Measurements from ENCODE around the gene PDSS2.

The PDSS2 gene

GRCh38 chr6:107156617-107157016, 302.7 kb downstream of the PDSS2 start:
- Histone ChIP-seq H2AK5ac (ENCODE audit: low read length, severe bottlenecking) (no peak overlapping the region), H3K27ac (ENCODE audit: low read length, poor library complexity, severe bottlenecking) (no peak overlapping the region), H3K4me2 (ENCODE audit: low read length, poor library complexity, severe bottlenecking) (no peak overlapping the region), H3K4ac (ENCODE audit: low read depth in 1 of 2, low read length in 2 of 2) (no peak overlapping the region), H3K4me3 (ENCODE audit: insufficient read depth in 1 of 2, low read depth in 1 of 2, low read length in 2 of 2) (no peak overlapping the region), H3K79me1 (replicated peaks; ENCODE audit: low read length, poor library complexity, severe bottlenecking) (no peaks in the 10 kb centered on the region), H3K18ac (ENCODE audit: low read depth in 1 of 2, low read length in 2 of 2) (no peak overlapping the region), H4K8ac (ENCODE audit: low read length) (no peak overlapping the region), H2BK12ac (ENCODE audit: low read length in 2 of 2) (no peak overlapping the region), H2BK5ac (ENCODE audit: low read depth, low read length, poor library complexity, severe bottlenecking) (no peak overlapping the region), H3K23ac (ENCODE audit: low read length in 2 of 2) (no peak overlapping the region), H3K14ac (ENCODE audit: low read length in 2 of 2) (no peak overlapping the region), H3K9ac (ENCODE audit: low read length) (no peak overlapping the region), H3K4me1 (ENCODE audit: control insufficient read depth, insufficient read depth, low read depth, low read length) (peaks cover 8% of the 10 kb centered on the region), H2BK120ac (ENCODE audit: low read depth, low read length) (no peak overlapping the region), H3K27me3 (ENCODE audit: control insufficient read depth in 1 of 2, insufficient read depth in 1 of 2, low read length in 2 of 2) (no peaks in the 10 kb centered on the region), H4K91ac (ENCODE audit: low read length) (no peak overlapping the region), H3K9me3 (ENCODE audit: control insufficient read depth, low read length) (no peaks in the 10 kb centered on the region), H3K36me3 (ENCODE audit: control insufficient read depth in 1 of 2, insufficient read depth in 2 of 2, low read depth in 1 of 2, low read length in 2 of 2) (peaks cover 0 to 6% of the 10 kb centered on the region in 2 experiments), H2BK15ac (ENCODE audit: low read depth, poor library complexity, severe bottlenecking) (no peak overlapping the region), H2AFZ (ENCODE audit: low read depth, low read length) (no peak overlapping the region)
- 97% methylated on average over 2 of the region's 2 CpGs for WGBS
- DNase-seq, result no peak

GRCh38 chr6:107154801-107155160, 304.6 kb downstream of the PDSS2 start:
- Histone ChIP-seq H4K8ac (ENCODE audit: low read length) (no peak overlapping the region), H2BK5ac (ENCODE audit: low read depth, low read length, poor library complexity, severe bottlenecking) (no peak overlapping the region), H2BK120ac (ENCODE audit: low read depth, low read length) (no peak overlapping the region), H3K4me3 (ENCODE audit: insufficient read depth in 1 of 2, low read depth in 1 of 2, low read length in 2 of 2) (no peak overlapping the region), H4K91ac (ENCODE audit: low read length) (no peak overlapping the region), H2AFZ (ENCODE audit: low read depth, low read length) (no peak overlapping the region), H3K9ac (ENCODE audit: low read length) (no peak overlapping the region), H3K23ac (ENCODE audit: low read length in 2 of 2) (no peak overlapping the region), H3K27ac (ENCODE audit: low read length, poor library complexity, severe bottlenecking) (no peak overlapping the region), H3K79me1 (replicated peaks; ENCODE audit: low read length, poor library complexity, severe bottlenecking) (no peaks in the 10 kb centered on the region), H2AK5ac (ENCODE audit: low read length, severe bottlenecking) (no peak overlapping the region), H3K4me2 (ENCODE audit: low read length, poor library complexity, severe bottlenecking) (no peak overlapping the region), H3K4ac (ENCODE audit: low read depth in 1 of 2, low read length in 2 of 2) (no peak overlapping the region), H3K9me3 (ENCODE audit: control insufficient read depth, low read length) (no peaks in the 10 kb centered on the region), H3K27me3 (ENCODE audit: control insufficient read depth in 1 of 2, insufficient read depth in 1 of 2, low read length in 2 of 2) (no peaks in the 10 kb centered on the region), H2BK12ac (ENCODE audit: low read length in 2 of 2) (no peak overlapping the region), H3K4me1 (ENCODE audit: control insufficient read depth, insufficient read depth, low read depth, low read length) (peaks cover 9% of the 10 kb centered on the region), H3K18ac (ENCODE audit: low read depth in 1 of 2, low read length in 2 of 2) (no peak overlapping the region), H3K14ac (ENCODE audit: low read length in 2 of 2) (no peak overlapping the region), H3K36me3 (ENCODE audit: control insufficient read depth in 1 of 2, insufficient read depth in 2 of 2, low read depth in 1 of 2, low read length in 2 of 2) (peaks cover 0 to 6% of the 10 kb centered on the region in 2 experiments), H2BK15ac (ENCODE audit: low read depth, poor library complexity, severe bottlenecking) (no peak overlapping the region)
- DNase-seq, result no peak
- 100% methylated on average over 1 of the region's 2 CpGs for WGBS

- no peak overlapping the region for H2BK5ac ChIP-seq (ENCODE audit: low read depth, low read length, poor library complexity, severe bottlenecking)
- H3K4me3 ChIP-seq (ENCODE audit: insufficient read depth in 1 of 2, low read depth in 1 of 2, low read length in 2 of 2), result no peak overlapping the region
- no peaks in the 10 kb centered on the region for H3K9me3 ChIP-seq (ENCODE audit: control insufficient read depth, low read length)
- no peak overlapping the region for H3K14ac ChIP-seq (ENCODE audit: low read length in 2 of 2)
- no peak overlapping the region for H3K9ac ChIP-seq (ENCODE audit: low read length)
- H3K4ac ChIP-seq (ENCODE audit: low read depth in 1 of 2, low read length in 2 of 2), result no peak overlapping the region
- peaks cover 0 to 6% of the 10 kb centered on the region in 2 experiments for H3K36me3 ChIP-seq (ENCODE audit: control insufficient read depth in 1 of 2, insufficient read depth in 2 of 2, low read depth in 1 of 2, low read length in 2 of 2)
- peaks cover 9% of the 10 kb centered on the region for H3K4me1 ChIP-seq (ENCODE audit: control insufficient read depth, insufficient read depth, low read depth, low read length)
- no peak overlapping the region for H2BK120ac ChIP-seq (ENCODE audit: low read depth, low read length)
- no peaks in the 10 kb centered on the region for H3K27me3 ChIP-seq (ENCODE audit: control insufficient read depth in 1 of 2, insufficient read depth in 1 of 2, low read length in 2 of 2)
- no peaks in the 10 kb centered on the region for H3K79me1 ChIP-seq (replicated peaks; ENCODE audit: low read length, poor library complexity, severe bottlenecking)
- H2BK15ac ChIP-seq (ENCODE audit: low read depth, poor library complexity, severe bottlenecking), result no peak overlapping the region
- 70% methylated on average over 12 of the region's 12 CpGs for WGBS
- no peak overlapping the region for H3K18ac ChIP-seq (ENCODE audit: low read depth in 1 of 2, low read length in 2 of 2)
- no peak overlapping the region for H2BK12ac ChIP-seq (ENCODE audit: low read length in 2 of 2)
- no peak overlapping the region for H3K27ac ChIP-seq (ENCODE audit: low read length, poor library complexity, severe bottlenecking)
- H2AFZ ChIP-seq (ENCODE audit: low read depth, low read length), result no peak overlapping the region
- H3K4me2 ChIP-seq (ENCODE audit: low read length, poor library complexity, severe bottlenecking), result no peak overlapping the region
- H2AK5ac ChIP-seq (ENCODE audit: low read length, severe bottlenecking), result peak overlapping the region; percentile 28
- no peak overlapping the region for H3K23ac ChIP-seq (ENCODE audit: low read length in 2 of 2)
- H4K91ac ChIP-seq (ENCODE audit: low read length), result no peak overlapping the region
- DNase-seq, result no peak
- H4K8ac ChIP-seq (ENCODE audit: low read length), result no peak overlapping the region
These were observed 305.1 kb downstream of the PDSS2 start for GRCh38 chr6:107154131-107154800.

- Histone ChIP-seq H3K4me3 (ENCODE audit: insufficient read depth in 1 of 2, low read depth in 1 of 2, low read length in 2 of 2) (no peak overlapping the region), H4K91ac (ENCODE audit: low read length) (no peak overlapping the region), H3K23ac (ENCODE audit: low read length in 2 of 2) (no peak overlapping the region), H2BK12ac (ENCODE audit: low read length in 2 of 2) (no peak overlapping the region), H3K4me2 (ENCODE audit: low read length, poor library complexity, severe bottlenecking) (no peak overlapping the region), H4K8ac (ENCODE audit: low read length) (no peak overlapping the region), H2AFZ (ENCODE audit: low read depth, low read length) (no peak overlapping the region), H2AK5ac (ENCODE audit: low read length, severe bottlenecking) (no peak overlapping the region), H3K18ac (ENCODE audit: low read depth in 1 of 2, low read length in 2 of 2) (no peak overlapping the region), H3K4me1 (ENCODE audit: control insufficient read depth, insufficient read depth, low read depth, low read length) (peaks cover 9% of the 10 kb centered on the region), H3K27me3 (ENCODE audit: control insufficient read depth in 1 of 2, insufficient read depth in 1 of 2, low read length in 2 of 2) (no peaks in the 10 kb centered on the region), H3K36me3 (ENCODE audit: control insufficient read depth in 1 of 2, insufficient read depth in 2 of 2, low read depth in 1 of 2, low read length in 2 of 2) (peaks cover 0 to 6% of the 10 kb centered on the region in 2 experiments), H3K27ac (ENCODE audit: low read length, poor library complexity, severe bottlenecking) (peak overlapping the region; percentile 61), H3K4ac (ENCODE audit: low read depth in 1 of 2, low read length in 2 of 2) (no peak overlapping the region), H3K14ac (ENCODE audit: low read length in 2 of 2) (no peak overlapping the region), H3K9me3 (ENCODE audit: control insufficient read depth, low read length) (no peaks in the 10 kb centered on the region), H2BK5ac (ENCODE audit: low read depth, low read length, poor library complexity, severe bottlenecking) (no peak overlapping the region), H2BK120ac (ENCODE audit: low read depth, low read length) (no peak overlapping the region), H2BK15ac (ENCODE audit: low read depth, poor library complexity, severe bottlenecking) (no peak overlapping the region), H3K79me1 (replicated peaks; ENCODE audit: low read length, poor library complexity, severe bottlenecking) (no peaks in the 10 kb centered on the region), H3K9ac (ENCODE audit: low read length) (no peak overlapping the region)
- DNase-seq, result no peak
- WGBS, result 92% methylated on average over 6 of the region's 8 CpGs
These were observed 306.5 kb downstream of the PDSS2 start for GRCh38 chr6:107152638-107153430.
